Transverse colon (tissue), 4 donors: ENCODE results near the gene LPAR2. TPM values are rescaled to one million over a fixed set of nuclear protein-coding genes. Genes with fewer than 3 reads are reported as not detected.

Experiments
- DNase-seq: peaks from one replicate; pipeline ENCODE4 v3.0.0-alpha.2; 2019
- H3K27ac ChIP-seq, 4 donors: fragments of 200-600 bp; sonication (generic); 2 replicates each; pipeline ENCODE4 v1.5.1; 2016 to 2018; ENCODE audit warnings: inconsistent platforms in 4 of 4
- H3K27me3 ChIP-seq: fragments of 200-600 bp; sonication (generic); 2 replicates; pipeline ENCODE4 v1.5.1; 2017; ENCODE audit warnings: inconsistent platforms
- H3K36me3 ChIP-seq, 4 donors: fragments of 200-600 bp; sonication (generic); 2 replicates each; pipeline ENCODE4 v1.5.1; 2017 to 2019; ENCODE audit warnings: inconsistent platforms in 4 of 4
- H3K4me1 ChIP-seq, 4 donors: fragments of 200-600 bp; sonication (generic); 2 replicates each; pipeline ENCODE4 v1.5.1; 2017 to 2020; ENCODE audit warnings: inconsistent platforms in 4 of 4
- H3K4me3 ChIP-seq, 4 donors: fragments of 200-600 bp; sonication (generic); 1 replicate in 1 of 4; 2 replicates in 3 of 4; pipeline versions ENCODE4 v1.5.1 to v1.6.1; 2017 to 2019; ENCODE audit warnings: inconsistent platforms in 4 of 4
- H3K9me3 ChIP-seq, 2 donors: fragments of 200-600 bp; sonication (generic); 2 replicates each; pipeline ENCODE4 v1.5.1; 2017 to 2019; ENCODE audit warnings: inconsistent platforms in 2 of 2
- EP300 ChIP-seq: sonication (generic); formaldehyde crosslinking; IDR thresholded peaks from one replicate; pipeline ENCODE4 v1.6.1; 2017; ENCODE audit warnings: antibody characterized with exemption, low read depth
- POLR2A ChIP-seq: fragments of 450-650 bp; IDR thresholded peaks from one replicate; pipeline ENCODE4 v1.6.1; 2016; ENCODE audit warnings: antibody characterized with exemption, mild to moderate bottlenecking, moderate library complexity
- POLR2AphosphoS5 ChIP-seq, 3 donors: sonication (generic); formaldehyde crosslinking; IDR thresholded peaks; one replicate each; pipeline ENCODE4 v1.6.1; 2016; ENCODE audit warnings: antibody characterized with exemption in 3 of 3
- WGBS, 2 donors: methylation state at CpG; one replicate each; pipeline ENCODE4 v1.1.5; 2018; ENCODE audit warnings: low coverage in 1 of 2; 5-methylcytosine and 5-hydroxymethylcytosine counted together
- in situ Hi-C, 4 donors: fragments of 200-750 bp; cut with MboI; loops; one replicate each; pipeline versions ENCODE4 v1.15.0 to v1.15.1; 2017; ENCODE audit warnings: low sequenced_read_pairs in 3 of 4, low pct_ligation_motif_present in 1 of 4, low pct_unique_long_range_greater_than_20kb in 1 of 4
- intact Hi-C: fragments of 100-400 bp; cut with DNase I; formaldehyde crosslinking; loops from one replicate; pipeline ENCODE4 v1.15.1; 2023; ENCODE audit warnings: low total_unique reads
- total RNA-seq, 4 donors: library from RNA; depleted of rRNA; stranded (reverse); fragments of >200 nt; gene quantifications; one replicate each; pipeline ENCODE4 v1.1.0, GENCODE V29; 2016
- TF ChIP-seq, protein P1 (sequence below), 5 experiments: fragments of 200-600 bp in 3 of 5; fragments of 450-650 bp in 2 of 5; sonication (generic) in 3 of 5; IDR thresholded peaks; 1 replicate in 2 of 5; 2 replicates in 3 of 5; pipeline ENCODE4 v1.5.1; 2016 to 2017; ENCODE audit warnings: antibody characterized with exemption in 5 of 5, inconsistent platforms in 3 of 5, mild to moderate bottlenecking in 2 of 5, moderate library complexity in 1 of 5

The LPAR2 gene
- total RNA-seq, 4 donors from 2014 or later: 19.2 to 52.5 (median 32.6) TPM

DNA sequence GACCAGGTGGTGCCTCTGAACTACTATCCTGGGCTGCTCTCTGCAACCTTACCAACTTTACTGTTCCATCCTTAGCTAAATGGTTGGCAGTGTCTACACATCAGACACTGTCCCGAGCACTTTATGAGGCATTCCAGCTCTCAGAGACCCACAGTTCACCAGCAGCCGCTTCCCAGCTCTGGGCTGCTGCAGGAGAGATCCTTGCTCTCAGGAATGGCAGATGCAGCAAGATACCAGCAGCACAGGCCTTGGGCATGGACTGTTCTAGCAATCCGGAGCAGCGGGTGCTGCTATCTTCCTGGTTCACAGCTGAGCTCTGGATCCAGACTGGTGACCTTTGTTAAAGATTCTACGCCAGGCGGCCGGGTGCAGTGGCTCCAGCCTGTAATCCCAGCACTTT, 3.3 kb upstream of the LPAR2 start:
- TF ChIP-seq EP300 (no peak), POLR2AphosphoS5 (IDR thresholded peaks at IDR 0.05) (no peak), POLR2A (no peak)
- TF ChIP-seq, protein P1, sequence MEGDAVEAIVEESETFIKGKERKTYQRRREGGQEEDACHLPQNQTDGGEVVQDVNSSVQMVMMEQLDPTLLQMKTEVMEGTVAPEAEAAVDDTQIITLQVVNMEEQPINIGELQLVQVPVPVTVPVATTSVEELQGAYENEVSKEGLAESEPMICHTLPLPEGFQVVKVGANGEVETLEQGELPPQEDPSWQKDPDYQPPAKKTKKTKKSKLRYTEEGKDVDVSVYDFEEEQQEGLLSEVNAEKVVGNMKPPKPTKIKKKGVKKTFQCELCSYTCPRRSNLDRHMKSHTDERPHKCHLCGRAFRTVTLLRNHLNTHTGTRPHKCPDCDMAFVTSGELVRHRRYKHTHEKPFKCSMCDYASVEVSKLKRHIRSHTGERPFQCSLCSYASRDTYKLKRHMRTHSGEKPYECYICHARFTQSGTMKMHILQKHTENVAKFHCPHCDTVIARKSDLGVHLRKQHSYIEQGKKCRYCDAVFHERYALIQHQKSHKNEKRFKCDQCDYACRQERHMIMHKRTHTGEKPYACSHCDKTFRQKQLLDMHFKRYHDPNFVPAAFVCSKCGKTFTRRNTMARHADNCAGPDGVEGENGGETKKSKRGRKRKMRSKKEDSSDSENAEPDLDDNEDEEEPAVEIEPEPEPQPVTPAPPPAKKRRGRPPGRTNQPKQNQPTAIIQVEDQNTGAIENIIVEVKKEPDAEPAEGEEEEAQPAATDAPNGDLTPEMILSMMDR (IDR thresholded peaks at IDR 0.05): no peak
- no peak for DNase-seq

DNA sequence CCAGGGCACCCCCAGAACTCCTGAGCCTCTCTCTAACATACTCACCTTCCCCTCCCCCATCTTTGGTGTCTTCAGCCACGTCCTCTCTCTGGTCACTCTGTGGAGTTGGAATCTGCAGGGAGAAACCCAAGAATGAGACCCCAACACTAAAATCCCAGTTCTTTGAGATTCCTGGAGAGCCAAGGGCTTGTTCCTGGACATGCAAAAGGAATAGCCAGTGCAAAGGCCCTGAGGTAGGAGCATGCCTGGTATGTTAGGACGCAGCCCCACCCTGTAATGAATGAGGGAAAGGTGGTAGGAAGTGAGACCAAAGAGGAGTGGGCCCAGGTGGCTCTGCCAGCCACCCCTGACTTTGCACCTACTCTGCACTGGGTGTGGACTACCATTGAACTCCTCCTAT, 2.4 kb upstream of the LPAR2 start:
- H3K36me3 ChIP-seq: peaks cover 0 to 7% (median 0%) of the 10 kb centered on the region in 4 donors
- in situ Hi-C loops: loop anchor here in 1 of 4 donors (25.0 kb wide), 1 partner anchor 93 kb away; the partner anchor contains the start of genes CILP2 and YJEFN3

More for the DNA sequence above, 3.3 kb upstream of the LPAR2 start:
- no peaks in the 10 kb centered on the region for H3K9me3 ChIP-seq
- peaks cover 0 to 20% (median 10%) of the 10 kb centered on the region in 4 donors for H3K4me1 ChIP-seq
- 93% methylated on average over 7 of the region's 7 CpGs; no CpG with 5 or more reads in 1 of the 2 donors for WGBS, 2 donors
- no peaks in the 10 kb centered on the region for H3K27me3 ChIP-seq
- H3K27ac ChIP-seq: no peak overlapping the region
- no peak overlapping the region for H3K4me3 ChIP-seq
- intact Hi-C loops: no loop called here
- H3K36me3 ChIP-seq: peaks cover 0 to 7% (median 0%) of the 10 kb centered on the region in 4 donors
- in situ Hi-C loops: loop anchor here in 1 of 4 donors (25.0 kb wide), 1 partner anchor 94 kb away; the partner anchor contains the start of genes CILP2 and YJEFN3

DNA sequence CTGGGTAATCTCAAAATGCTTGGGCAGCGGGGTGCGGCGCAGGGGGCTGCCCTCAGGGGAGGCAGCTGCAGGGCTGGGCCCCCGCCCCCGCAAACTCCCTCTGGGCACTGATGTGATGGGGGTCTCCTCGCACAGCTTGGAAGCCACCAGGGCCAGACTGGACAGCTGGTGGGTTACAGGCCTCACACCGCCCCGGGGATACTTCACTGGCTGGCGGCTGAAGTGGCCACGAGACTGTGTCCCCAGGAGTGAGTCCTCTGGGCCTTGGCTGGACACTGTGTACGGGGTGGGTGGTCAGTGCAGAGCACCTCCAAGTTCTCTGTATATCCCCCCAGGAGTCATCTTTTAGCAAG, 2.0 kb upstream of the LPAR2 start:
- Histone ChIP-seq H3K9me3 (no peaks in the 10 kb centered on the region), H3K36me3 (peaks cover 0 to 7% (median 0%) of the 10 kb centered on the region in 4 donors), H3K4me1 (peaks cover 0 to 20% (median 10%) of the 10 kb centered on the region in 4 donors), H3K27ac (no peak overlapping the region), H3K27me3 (no peaks in the 10 kb centered on the region), H3K4me3 (no peak overlapping the region)
- in situ Hi-C loops: loop anchor here in 1 of 4 donors (25.0 kb wide), 1 partner anchor 93 kb away; the partner anchor contains the start of genes CILP2 and YJEFN3
- no peak for DNase-seq
- TF ChIP-seq, protein P1 (IDR thresholded peaks at IDR 0.05): no peak
- TF ChIP-seq POLR2AphosphoS5 (IDR thresholded peaks at IDR 0.05) (no peak), EP300 (no peak), POLR2A (no peak)
- 93% methylated on average over 11 of the region's 11 CpGs; no CpG with 5 or more reads in 1 of the 2 donors for WGBS, 2 donors
- intact Hi-C loops: no loop called here

More for the DNA sequence above, 2.4 kb upstream of the LPAR2 start:
- H3K4me3 ChIP-seq: no peak overlapping the region
- DNase-seq: no peak
- H3K27me3 ChIP-seq: no peaks in the 10 kb centered on the region
- intact Hi-C loops: no loop called here
- H3K4me1 ChIP-seq: peaks cover 0 to 20% (median 10%) of the 10 kb centered on the region in 4 donors
- no peaks in the 10 kb centered on the region for H3K9me3 ChIP-seq
- no peak for TF ChIP-seq EP300
- TF ChIP-seq POLR2A: no peak
- TF ChIP-seq, protein P1 (IDR thresholded peaks at IDR 0.05): no peak
- TF ChIP-seq POLR2AphosphoS5 (IDR thresholded peaks at IDR 0.05): no peak
- H3K27ac ChIP-seq: no peak overlapping the region
- WGBS, 2 donors: 80 to 100% methylated on average over 1 to 2 of the region's 2 CpGs

DNA sequence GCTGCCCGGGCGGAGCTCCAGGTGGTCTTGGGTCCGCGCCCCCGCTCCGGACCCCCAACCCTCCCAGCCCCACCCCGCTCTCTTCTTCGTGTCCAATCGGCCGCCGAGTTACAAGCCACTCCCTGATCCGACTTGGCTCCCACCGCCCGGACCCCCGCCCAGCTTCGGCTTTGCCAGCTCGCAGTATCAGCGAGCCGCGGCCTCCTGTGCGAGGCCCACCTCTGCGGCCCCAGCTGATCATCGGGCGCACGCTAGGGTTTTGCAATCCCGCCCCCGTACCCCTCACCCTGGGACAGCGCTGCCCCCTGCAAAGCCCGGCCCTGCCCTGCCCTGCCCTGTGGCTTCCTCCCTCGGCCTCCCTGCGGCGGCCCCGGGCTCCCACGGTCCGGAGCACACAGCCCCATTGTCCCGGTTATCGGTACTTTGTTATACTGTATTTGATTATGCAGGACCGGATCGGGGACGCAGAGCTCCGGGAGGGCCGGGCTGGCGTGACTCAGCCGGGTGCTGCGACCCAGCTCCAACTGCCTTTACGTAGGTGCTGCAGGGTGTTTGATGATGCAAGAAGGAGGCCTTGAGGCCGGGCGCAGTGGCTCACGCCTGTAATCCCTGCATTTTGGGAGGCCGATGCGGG, 598 bp upstream of the LPAR2 start:
- TF ChIP-seq EP300: no peak
- peak; percentile 52 for TF ChIP-seq POLR2A
- TF ChIP-seq, protein P1 (IDR thresholded peaks at IDR 0.05): no peak
- TF ChIP-seq POLR2AphosphoS5 (IDR thresholded peaks at IDR 0.05): peak in 1 of 3 donors; percentile 47
- H3K4me1 ChIP-seq: peaks cover 0 to 20% (median 10%) of the 10 kb centered on the region in 4 donors
- intact Hi-C loops (no loop called here), in situ Hi-C loops (loop anchor here in 1 of 4 donors (25.0 kb wide), 1 partner anchor 91 kb away; the partner anchor contains the start of genes CILP2 and YJEFN3)
- 10% methylated on average over 31 of the region's 51 CpGs; no CpG with 5 or more reads in 1 of the 2 donors for WGBS, 2 donors
- peak overlapping the region; percentile 44 to 72 (median 64) for H3K4me3 ChIP-seq
- H3K27me3 ChIP-seq: no peaks in the 10 kb centered on the region
- H3K9me3 ChIP-seq: no peaks in the 10 kb centered on the region
- peak overlapping the region; percentile 67 to 84 (median 79) for H3K27ac ChIP-seq
- DNase-seq: peak; percentile 69
- peaks cover 0 to 3% (median 0%) of the 10 kb centered on the region in 4 donors for H3K36me3 ChIP-seq
